Measurements from ENCODE around the gene EFL1. TPM values are rescaled to one million over a fixed set of nuclear protein-coding genes. Genes with fewer than 3 reads are reported as not detected.

The EFL1 gene
- total and polyA plus RNA-seq, 9 of the 15 experiments (the other 6 are each of a cell fraction or from before 2014, with no cell fraction given), result 4.8 to 32.5 (median 16.9) TPM

DNA sequence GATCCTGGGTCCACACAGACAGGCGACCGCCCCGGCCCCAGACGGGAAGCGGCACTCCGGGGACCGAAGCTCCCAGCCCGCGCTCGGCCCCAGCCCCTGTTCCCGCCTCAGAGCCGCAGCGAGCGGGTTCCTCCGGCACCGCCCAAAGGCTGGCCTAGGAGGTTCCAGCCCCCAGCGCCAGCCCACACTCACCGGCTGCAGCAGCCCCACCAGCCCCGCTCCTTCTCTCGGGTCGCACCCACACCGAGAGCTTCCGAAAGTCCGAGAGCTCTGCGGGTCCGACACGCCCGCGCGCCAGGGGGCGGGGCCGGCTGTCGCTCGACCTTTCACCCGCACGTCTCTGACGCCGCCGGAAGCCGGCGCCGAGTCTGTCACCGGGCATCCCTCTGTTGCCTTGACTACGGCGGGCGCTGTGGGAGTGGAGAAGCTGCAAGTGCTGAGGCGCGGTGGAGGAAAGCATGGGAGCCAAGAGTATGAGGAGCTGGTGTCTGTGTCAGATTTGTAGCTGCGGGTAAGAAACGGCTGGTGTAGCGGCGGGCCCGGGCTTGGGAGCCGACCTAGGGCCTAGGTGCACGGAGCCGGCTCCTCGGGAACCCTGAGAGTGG lies at the start of gene EFL1, which contains the start of gene SAXO2 (continued):
- TF ChIP-seq, protein P1, sequence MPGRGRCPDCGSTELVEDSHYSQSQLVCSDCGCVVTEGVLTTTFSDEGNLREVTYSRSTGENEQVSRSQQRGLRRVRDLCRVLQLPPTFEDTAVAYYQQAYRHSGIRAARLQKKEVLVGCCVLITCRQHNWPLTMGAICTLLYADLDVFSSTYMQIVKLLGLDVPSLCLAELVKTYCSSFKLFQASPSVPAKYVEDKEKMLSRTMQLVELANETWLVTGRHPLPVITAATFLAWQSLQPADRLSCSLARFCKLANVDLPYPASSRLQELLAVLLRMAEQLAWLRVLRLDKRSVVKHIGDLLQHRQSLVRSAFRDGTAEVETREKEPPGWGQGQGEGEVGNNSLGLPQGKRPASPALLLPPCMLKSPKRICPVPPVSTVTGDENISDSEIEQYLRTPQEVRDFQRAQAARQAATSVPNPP (IDR thresholded peaks at IDR 0.05; ENCODE audit: borderline replicate concordance, insufficient read depth, insufficient read length), result no peak
- TF ChIP-seq DDX20 (tag; IDR thresholded peaks at IDR 0.05; ENCODE audit: low read depth) (no peak), MEF2D (tag; conservative IDR thresholded peaks at IDR 0.05; ENCODE audit: low read depth) (no peak), ZNF830 (CRISPR knock-in tag; IDR thresholded peaks at IDR 0.05) (no peak), PRPF4 (IDR thresholded peaks at IDR 0.05; ENCODE audit: insufficient read depth, low read depth, low read length, poor library complexity, severe bottlenecking) (no peak), MED1 (CRISPR knock-in tag; IDR thresholded peaks at IDR 0.05; ENCODE audit: borderline replicate concordance) (no peak), ZBTB7A (IDR thresholded peaks at IDR 0.05; ENCODE audit: borderline replicate concordance, control insufficient read depth, low read depth, low read length) (peak; percentile 51; the same call in 1 of the 2 replicates), DIDO1 (tag; IDR thresholded peaks at IDR 0.05; ENCODE audit: low read depth) (no peak), ZNF232 (CRISPR knock-in tag; IDR thresholded peaks at IDR 0.05) (no peak), TBP (optimal IDR thresholded peaks at IDR 0.05; ENCODE audit: low read depth, low read length) (no peak), NRF1 (conservative IDR thresholded peaks at IDR 0.05 in 1 of 2, IDR thresholded peaks at IDR 0.05 in 1 of 2) (peak; percentile 67 to 74), SIN3A (IDR thresholded peaks at IDR 0.05; ENCODE audit: borderline replicate concordance in 2 of 2, control insufficient read depth in 1 of 2, low read depth in 2 of 2, low read length in 2 of 2) (peak; percentile 70 to 71; a peak in 3 of 4 replicates), CBFA2T2 (conservative IDR thresholded peaks at IDR 0.05) (no peak), SAFB (IDR thresholded peaks at IDR 0.05; ENCODE audit: borderline replicate concordance, low read depth, low read length) (no peak), GATA2 (CRISPR knock-in tag; IDR thresholded peaks at IDR 0.05) (no peak), MYNN (IDR thresholded peaks at IDR 0.05) (no peak), MYNN (CRISPR knock-in tag; IDR thresholded peaks at IDR 0.05) (no peak), POLR2G (IDR thresholded peaks at IDR 0.05; ENCODE audit: low read depth, low read length) (peak; percentile 88), ESRRB (CRISPR knock-in tag; IDR thresholded peaks at IDR 0.05; ENCODE audit: borderline replicate concordance) (no peak), CAMTA2 (CRISPR knock-in tag; conservative IDR thresholded peaks at IDR 0.05) (no peak), RFX5 (IDR thresholded peaks at IDR 0.05; ENCODE audit: low read depth, low read length) (no peak), GTF2E2 (tag; IDR thresholded peaks at IDR 0.05) (no peak), RAD21 (CRISPR knock-in tag; conservative IDR thresholded peaks at IDR 0.05 in 1 of 2, IDR thresholded peaks at IDR 0.05 in 1 of 2) (no peak)
- TF ChIP-seq, protein P2, sequence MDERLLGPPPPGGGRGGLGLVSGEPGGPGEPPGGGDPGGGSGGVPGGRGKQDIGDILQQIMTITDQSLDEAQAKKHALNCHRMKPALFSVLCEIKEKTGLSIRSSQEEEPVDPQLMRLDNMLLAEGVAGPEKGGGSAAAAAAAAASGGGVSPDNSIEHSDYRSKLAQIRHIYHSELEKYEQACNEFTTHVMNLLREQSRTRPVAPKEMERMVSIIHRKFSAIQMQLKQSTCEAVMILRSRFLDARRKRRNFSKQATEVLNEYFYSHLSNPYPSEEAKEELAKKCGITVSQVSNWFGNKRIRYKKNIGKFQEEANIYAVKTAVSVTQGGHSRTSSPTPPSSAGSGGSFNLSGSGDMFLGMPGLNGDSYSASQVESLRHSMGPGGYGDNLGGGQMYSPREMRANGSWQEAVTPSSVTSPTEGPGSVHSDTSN (CRISPR knock-in tag; IDR thresholded peaks at IDR 0.05; ENCODE audit: low read depth), result peak; percentile 26; the same call in 1 of the 2 replicates
- TF ChIP-seq, protein P2 (tag; conservative IDR thresholded peaks at IDR 0.05; ENCODE audit: low read depth), result no peak
- TF ChIP-seq, protein P3, sequence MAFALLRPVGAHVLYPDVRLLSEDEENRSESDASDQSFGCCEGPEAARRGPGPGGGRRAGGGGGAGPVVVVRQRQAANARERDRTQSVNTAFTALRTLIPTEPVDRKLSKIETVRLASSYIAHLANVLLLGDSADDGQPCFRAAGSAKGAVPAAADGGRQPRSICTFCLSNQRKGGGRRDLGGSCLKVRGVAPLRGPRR (CRISPR knock-in tag; IDR thresholded peaks at IDR 0.05), result no peak

Data from K562 (cell line).